SIG-M5 treated with dmso at 0.1 percent for 504 hours (cell line): ENCODE data around the gene DYSF.

Experiments
- DNase-seq: peaks from one replicate; lab custom pipeline; 2025; ENCODE audit not compliant: unreplicated experiment; lab: John Stamatoyannopoulos, UW

DYSF gene

DNA sequence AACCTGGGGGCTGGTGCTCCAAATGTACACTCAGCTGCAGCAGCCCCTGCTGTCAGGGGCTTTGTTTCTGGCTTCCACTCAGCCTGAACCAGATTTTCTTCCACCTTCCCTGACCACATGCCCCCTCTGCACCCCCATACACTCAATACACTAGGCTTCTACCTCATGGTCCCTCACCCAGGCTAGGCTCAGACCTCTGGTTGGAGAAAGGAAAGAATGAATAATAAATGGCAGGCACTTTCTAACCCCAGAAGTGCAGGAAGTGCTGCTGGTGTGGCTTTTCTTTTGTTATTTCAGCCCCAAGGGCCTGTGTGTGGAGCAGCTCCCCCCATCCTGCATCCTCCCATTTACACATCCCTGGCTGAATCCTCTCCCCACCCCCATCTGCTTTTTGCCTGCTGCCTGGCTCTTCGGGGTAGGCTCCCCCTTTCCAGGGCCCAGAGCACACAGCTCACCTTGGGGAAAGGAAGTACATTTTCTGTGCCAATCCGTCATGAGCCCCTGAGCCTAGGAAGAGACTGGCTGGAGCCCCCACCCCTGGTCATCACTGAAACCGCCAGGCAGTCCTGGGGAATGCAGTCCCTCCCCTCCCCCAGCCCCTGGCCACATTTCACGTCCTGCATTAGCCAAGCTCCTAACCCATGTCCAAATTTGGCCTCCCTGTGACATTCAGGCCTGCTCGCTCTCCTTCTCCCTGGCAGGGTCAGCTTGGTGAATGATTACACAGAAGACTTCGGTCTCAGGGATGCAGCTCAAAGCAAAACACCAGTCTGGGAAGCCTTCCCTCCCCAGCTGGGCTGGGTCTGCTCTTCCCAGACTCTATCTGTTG, 2.6 kb downstream of the DYSF start:
- DNase-seq = peak; percentile 25

DNA sequence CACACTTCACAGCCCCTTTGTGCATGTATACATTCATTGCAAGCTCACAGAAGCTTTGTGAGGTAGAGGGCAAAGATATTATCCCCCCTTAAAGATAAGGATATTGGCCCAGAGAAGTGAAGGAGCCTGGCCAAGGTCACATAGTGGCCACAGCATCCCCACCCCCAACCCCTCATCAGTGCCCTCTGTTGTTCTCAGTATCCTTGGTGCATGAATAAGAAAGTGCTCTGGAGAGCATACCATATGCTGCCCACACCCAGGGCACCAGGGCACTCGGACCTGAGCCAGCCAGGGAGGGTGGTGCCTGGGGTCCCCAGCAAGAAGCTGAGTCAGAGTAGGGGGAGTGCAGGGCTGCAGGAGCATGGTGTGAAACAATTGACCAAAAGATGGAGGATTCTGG, 3.3 kb downstream of the DYSF start:
- DNase-seq = no peak

DNA sequence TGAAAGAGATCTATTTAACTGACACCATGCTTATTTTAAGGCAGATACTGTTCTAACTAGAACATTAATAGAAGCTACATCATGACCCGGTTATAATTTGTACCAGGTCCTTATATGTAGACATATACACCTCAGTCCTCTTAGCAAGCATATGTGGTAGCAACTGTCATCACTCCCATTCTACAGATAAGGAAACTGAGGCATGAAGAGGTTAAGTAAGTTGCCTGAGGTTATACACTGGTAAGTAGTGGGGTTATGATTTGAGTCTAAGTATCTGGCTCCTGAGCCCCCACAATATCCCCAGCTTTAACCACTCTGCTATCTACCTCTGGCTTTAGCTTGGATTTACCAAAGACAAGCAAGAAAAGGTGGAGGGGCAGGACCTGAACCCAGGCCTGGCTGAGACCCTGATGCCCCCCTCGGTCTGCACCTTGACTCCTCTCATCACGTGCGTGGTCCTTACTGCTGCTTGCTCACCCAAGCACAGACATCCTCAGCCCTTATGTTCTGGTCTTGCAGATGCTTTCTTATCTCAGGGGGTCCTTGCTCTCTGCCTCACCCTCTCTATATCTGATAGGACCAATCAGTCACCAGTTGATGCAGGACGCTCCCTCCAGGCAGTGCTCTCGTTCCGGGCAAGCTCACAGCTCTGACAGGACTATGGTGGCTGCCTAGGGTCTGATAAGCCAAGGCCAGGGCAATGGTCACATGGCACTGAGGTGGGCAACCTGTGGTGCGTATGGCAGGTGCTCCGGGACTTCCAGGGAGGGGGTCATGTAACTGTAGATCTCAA, 4.0 kb downstream of the DYSF start:
- no peak for DNase-seq

DNA sequence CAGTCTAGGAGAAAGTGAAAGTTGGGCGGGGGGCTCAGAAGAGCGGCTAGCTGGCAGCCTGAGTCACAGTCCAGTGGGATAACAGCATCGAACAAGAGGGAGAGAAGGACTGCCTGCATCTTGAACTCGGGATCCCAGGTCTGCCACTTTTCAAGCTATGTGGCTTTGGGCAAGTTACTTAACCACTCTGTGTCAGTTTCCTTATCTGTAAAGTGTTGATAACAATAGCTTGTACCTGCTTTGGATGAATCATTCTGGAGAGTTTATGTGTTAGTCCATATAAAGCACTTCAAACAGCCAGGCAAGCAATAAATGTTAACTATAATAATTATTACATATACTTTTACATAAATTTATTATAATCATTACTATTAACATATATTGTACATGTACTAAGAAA, 4.6 kb downstream of the DYSF start:
- no peak for DNase-seq

DNA sequence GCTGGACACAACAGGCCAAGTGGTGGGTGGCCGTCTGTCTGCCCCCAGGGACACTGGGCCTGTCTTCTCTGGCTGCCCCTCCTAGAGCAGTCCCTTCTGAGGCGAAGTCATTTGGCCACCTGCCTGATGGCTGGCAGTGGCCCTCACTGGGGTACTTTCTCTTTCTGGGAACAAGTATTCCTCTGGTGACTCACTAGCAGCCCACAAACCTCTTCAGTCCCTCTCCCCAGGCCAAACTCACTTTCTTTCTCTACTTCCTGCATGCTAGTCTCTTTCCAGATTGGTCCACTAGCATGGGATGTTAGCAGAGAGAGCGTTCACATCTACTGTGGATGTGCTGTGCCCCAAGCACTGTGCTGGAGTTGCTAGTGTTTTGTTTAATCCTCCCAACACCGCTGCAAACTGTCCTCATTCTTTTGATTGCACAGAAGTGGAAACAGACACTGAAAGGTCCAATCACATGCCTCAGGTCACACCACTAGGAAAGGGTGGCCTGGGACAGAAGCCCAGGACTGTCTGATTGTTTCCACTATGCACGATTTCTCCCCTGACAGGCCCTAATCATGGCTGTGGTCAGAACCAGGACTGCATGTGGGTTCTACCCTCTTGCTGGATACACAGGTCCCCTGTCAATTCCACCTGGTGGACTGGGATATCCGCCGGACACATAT, 5.2 kb downstream of the DYSF start:
- no peak for DNase-seq

DNA sequence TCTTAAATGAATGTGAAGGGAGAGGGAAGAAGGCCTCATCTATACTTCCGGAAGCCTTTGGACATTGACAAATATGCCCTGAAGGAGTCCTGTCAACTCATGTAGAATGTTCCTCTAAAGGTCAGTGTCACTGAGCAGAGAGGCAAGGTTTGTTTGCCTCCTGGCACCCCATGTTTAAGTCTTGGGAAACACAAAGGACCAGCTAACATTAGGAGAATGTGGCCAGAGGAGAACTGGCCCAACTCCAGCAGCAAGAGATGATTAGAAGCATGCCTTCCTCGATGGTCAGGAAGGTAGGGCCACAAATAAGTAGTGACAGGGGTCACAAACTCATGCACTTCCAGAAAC, 5.7 kb downstream of the DYSF start:
- DNase-seq = no peak

DNA sequence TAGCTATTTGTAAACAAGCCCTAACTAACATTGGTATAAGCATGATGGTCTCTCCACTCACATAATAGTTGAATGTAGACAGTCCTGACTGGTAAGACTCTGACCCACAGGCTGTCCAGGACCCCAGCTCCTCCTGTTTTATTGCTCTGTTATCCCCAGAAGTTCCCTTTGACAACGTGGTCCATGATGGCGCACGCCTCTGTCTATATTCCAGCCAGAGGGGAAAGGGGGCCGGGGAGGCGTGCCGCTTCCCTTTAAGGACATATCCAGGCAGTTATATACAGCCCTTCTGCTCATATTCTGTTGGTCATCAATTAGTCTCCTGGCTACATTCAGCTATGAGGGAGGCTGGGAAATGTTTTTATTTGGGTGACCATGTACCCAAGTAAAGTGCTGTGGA, 6.7 kb downstream of the DYSF start:
- no peak for DNase-seq

DNA sequence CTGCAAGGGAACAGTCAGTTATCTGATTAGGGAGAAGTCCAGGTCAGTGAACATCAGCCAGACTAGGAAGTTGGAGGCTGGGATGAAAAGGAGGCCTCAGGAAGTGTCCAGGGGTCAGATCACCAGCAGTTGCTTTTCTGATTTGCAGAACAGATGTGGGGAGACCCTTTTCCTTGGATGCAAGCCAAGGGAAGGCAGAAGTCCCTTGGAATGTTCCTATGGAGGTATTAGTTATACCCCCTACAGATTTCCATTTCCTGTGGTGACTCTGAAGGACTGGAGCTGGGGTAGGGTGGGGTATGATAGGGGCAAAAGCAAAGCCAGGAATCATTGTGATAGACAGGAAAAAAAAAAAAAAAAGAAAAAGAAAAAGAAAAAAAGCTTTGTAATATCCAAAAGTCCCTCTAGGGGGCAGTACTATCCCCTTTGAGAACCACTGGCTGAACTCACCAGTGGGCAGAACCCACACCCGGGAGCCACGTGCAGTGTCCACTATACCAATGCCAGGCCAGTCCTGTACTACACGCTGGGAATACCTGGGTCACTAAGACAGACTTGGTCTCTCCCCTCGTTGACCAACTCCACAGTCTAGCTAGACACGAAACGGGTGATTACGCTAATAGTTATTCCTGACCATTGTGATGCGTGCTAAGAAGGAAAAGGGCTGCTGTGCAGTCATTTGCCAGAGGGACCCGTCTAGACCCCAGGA, 7.4 kb downstream of the DYSF start:
- no peak for DNase-seq

DNA sequence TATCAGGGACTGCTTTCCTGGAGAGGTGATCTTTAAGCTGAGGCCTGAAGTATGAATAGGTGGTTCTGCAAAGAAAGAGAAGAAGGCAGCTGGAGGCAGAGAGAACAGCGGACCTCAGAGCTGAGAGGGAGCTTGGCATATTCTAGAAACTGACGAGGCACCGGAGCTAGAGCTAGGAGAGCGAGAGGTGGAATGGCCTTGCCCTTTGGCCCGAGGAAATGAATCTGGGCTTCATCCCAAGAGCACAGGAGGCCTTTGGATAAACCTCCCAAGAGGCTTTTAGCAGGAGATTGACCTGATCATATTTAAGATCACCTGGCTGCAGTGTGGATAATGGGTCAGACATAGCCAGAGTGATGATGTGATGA, 7.9 kb downstream of the DYSF start:
- no peak for DNase-seq

DNA sequence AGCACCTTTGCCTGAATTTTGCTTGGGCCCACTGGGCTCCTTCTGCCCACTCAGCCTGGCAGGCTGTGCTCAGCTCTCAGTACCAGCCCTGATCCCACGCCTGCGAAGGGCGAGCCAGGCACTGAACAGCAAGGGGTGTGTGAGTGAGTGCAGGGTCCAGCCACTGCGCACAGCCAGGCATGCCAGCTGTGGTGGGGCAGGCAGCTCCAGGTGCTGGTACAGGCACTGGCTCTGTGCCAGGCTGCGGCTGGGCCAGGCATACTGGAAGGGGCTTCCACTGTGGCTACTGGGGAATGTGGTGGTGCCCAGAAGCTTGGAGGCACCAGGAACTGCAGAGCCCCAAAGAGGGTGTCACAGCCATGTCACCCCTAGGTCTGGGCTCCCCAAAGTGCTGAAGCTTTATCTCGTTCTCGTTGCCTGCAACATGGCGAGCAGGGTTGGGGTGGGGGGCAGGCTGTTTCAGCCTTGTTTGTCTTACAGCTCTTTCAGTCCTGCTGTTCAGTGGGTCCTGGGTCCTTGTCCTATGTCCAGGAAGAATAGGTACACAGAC, 8.8 kb downstream of the DYSF start:
- DNase-seq = no peak

DNA sequence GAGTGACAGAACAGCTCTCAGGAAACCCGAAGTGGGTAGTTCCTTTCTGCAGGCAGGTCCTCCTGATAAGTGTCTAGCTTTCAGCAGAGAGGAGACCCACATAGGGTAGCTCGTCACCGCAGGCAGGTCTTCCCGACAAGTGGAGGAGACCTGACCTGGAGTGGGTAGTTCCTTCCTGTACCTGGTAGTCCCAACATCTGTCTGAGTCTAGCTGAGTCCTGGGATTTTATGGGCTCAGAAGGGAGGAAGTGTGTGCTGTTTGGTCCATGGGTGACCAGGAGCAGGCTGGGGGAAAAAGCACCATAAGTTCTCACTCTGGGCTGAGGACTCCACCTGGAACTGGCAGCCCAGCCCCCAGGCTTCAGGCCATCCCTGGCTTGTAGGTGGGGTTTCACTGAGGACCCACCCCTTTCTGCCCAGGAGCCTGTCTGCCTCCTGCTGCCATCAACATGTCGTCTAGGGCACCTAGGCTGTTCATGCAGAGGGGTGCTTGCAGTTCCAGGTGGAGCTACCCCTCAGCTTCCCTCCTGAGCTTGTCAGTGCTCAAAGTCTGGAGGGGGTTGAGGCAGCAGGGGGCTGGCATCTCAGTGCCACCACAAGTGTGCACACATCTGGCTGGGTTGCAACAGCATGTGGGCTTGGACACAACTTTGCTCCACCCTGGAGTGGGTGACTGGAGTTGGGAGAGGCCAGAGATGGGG, 9.4 kb downstream of the DYSF start:
- DNase-seq = no peak

DNA sequence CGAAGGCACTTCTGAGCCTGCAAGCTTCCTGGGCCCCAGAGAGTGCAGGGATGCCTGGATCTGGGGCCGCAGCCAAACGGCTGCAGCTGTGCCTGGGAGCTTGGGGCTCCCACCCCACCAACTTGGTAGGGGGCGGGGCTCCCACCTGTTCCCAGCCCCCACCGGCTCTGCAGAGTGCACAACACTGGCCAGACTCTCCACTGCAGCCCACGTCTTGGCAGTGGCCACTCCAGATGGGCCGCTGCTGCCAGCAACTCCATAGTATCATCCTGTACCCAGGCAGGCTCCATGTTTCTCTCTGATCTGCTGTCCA, 9.9 kb downstream of the DYSF start:
- no peak for DNase-seq

DNA sequence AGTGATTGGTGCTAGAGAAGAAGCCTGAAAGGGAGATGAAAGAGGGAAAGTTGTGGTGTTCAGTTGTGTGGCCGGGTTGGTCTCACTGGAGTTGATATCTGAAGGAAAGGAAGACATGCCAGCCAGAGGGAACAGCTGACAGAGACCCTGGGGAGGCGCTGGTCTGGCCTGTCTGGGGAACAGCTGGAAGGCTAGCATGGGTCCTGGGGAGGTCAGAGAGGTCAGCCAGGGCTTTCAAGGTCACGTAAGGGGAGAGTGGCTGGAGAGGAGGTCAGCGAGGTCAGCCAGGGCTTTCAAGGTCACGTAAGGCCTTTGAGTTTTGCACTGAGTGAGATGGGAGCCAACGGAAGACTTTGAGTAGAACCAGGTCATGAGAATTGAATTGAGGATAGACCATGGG, 11.0 kb downstream of the DYSF start:
- DNase-seq = no peak

DNA sequence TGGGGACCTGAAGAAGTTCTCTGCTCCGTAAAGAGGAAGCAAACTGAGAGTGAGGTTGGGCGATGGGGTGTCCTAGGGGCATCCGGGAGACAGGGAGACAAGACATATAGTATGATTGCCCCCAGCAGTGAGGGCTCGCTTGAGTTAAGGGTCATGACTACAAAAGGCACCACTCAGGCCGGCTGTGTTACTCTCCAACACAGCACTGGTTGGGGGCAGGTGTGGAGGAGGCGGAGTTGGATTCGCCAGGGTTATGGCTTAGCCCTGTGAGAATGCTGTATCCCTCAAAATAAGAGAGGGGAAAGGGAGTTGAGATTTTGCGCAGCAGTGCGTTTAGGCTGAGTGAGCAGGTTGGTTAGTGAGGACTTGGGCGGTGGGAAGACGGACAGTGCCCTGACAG, 12.0 kb downstream of the DYSF start:
- DNase-seq = no peak

DNA sequence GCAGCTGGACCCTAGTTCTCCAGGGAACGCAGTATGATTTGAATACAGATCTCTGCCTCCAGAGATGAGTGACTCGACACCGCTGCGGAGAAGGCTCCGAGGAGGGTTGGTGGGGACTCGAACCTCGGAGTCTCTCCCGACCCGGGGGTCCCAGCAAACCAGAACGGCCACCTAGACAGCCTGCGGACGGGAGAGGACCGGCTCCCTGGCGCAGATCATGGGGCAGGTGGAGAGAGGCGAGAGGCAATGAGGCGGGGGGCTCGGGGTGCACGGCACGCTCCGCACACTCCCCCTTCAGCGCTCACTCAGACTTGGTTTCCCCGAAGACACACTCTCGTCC, 12.6 kb downstream of the DYSF start:
- no peak for DNase-seq

DNA sequence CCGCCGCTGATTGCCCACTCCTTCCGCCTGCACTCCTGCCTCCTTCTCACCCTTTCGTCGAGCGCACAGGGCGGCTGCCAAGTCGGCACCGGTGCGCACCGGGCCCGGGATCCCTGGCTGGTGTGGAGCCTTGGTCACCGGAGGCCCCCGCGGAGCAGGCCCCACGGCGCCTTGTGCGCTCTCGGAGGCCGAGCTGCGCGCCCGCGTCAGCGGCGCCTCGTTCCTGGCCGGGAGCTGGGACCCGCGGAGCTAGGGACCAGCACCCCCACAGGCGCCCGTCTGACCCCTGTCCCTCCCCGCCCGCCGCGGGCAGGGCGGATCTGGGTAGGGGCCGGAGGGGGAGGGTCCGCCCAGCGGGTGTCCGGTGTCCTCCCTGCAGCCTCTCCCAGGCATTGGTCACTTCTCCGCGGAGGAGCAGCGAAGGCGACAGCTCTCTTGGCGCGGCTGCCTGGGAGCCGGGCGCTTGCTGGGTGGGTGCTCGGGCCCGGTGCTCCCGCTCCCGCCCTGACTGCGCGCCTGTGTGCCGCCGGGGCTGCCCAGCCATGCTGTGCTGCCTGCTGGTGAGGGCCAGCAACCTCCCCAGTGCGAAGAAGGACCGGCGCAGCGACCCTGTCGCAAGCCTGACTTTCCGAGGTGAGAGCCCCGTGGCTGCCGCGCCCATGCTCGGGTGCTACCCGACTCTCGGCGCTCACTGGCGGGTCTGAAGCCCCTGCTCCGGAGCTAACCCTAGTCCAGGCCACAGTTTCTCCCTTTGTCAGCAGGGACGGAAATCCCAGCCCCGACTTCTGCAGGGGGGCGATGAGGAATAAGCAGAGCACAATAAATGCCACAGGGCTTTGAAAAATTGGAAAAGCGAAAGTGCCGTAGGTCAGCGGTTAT, 13.2 kb downstream of the DYSF start:
- no peak for DNase-seq

DNA sequence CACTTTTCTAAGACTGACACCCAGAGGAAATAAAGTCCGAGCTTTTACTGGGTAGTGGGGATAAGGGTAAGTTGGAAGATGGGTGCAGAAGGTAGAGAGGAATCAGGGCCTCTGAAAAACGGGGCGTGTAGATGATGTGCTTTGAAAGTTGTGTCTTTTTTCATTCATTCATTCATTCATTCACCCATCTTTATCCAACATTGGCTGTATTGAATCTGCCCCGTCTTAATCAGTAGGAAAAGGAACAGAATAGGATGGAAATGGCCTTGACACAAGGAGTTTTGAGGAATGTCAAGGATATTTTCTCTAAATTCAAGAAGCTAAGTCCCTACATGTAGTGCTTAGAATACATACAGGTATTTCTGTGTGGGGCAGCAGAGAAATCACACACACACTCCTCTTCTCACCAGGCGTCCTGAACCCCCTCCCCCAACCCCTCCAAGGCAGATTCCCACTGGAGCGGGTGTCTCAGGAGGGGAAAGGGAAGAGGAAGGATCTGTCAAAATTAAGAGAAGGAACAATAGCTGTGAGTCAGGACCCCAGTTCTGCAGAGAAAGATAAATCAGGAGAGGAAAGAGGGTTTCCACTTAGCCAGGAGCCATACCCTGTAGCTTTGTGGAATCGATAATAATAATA, 13.9 kb downstream of the DYSF start:
- DNase-seq = no peak

DNA sequence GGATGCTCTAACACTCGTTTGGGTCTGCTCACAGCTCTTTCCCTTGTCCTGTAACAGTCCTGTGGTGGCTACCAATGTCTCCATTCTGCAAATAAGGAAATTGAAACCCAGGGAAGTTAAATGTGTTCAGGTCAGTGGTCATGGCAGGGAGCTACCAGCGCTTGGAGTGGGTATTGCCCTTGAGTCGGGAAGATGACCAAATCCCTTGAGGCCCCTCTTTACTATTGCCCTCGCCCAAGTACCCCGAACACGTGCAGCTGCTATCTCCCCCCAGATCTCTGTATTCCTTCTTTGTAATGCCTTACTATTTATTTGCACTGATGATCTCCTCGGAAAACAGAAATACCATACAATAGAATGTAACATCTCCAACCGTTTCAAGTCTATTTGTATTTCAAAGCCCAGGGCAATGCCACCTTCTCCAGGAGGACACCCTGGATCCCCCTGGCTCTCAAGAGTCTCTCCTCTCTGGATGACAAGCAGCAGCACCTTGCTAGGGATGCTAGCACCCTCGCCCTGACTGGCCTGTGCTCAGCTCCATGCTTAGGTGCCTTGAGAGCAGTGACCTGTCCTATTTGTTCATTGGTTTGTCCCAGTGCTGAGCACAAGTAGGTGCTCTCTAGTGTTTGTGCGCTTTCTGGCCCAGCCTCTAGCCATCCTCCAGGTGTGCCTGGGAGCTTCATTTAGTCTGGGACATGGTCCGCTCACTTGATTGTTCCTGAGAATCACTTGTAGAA, 15.1 kb downstream of the DYSF start:
- no peak for DNase-seq
